GM23338 (cell line): Measurements from ENCODE around the gene FMNL1.

Experiments used
- CTCF ChIP-seq, 2 experiments: fragments of 200-600 bp in 1 of 2; sonication (generic) in 1 of 2; conservative IDR thresholded peaks; 2 replicates each; pipeline versions ENCODE4 v1.5.1 to v1.6.1; 2016 to 2017; ENCODE audit warnings: antibody characterized with exemption in 2 of 2, low read depth in 2 of 2, mild to moderate bottlenecking in 2 of 2, moderate library complexity in 1 of 2
- EZH2 ChIP-seq: fragments of 200-600 bp; sonication (generic); IDR thresholded peaks from one replicate; pipeline ENCODE4 v1.8.0; 2017; ENCODE audit warnings: antibody characterized with exemption, mild to moderate bottlenecking, low read depth; ENCODE audit not compliant: unreplicated experiment
- EZH2phosphoT487 ChIP-seq: fragments of 200-600 bp; sonication (generic); IDR thresholded peaks from one replicate; pipeline ENCODE4 v1.8.1; 2018; ENCODE audit warnings: antibody characterized with exemption; ENCODE audit not compliant: unreplicated experiment
- JUNB ChIP-seq: IDR thresholded peaks from one replicate; pipeline ENCODE4 v1.6.1; 2016; ENCODE audit warnings: antibody characterized with exemption; ENCODE audit not compliant: unreplicated experiment
- POLR2AphosphoS5 ChIP-seq: IDR thresholded peaks from 2 replicates; pipeline ENCODE4 v1.6.1; 2016; ENCODE audit warnings: antibody characterized with exemption, low read depth
- TF ChIP-seq, protein P1 (sequence below): IDR thresholded peaks from 2 replicates; pipeline ENCODE4 v1.6.1; 2016; ENCODE audit warnings: antibody characterized with exemption

DNA sequence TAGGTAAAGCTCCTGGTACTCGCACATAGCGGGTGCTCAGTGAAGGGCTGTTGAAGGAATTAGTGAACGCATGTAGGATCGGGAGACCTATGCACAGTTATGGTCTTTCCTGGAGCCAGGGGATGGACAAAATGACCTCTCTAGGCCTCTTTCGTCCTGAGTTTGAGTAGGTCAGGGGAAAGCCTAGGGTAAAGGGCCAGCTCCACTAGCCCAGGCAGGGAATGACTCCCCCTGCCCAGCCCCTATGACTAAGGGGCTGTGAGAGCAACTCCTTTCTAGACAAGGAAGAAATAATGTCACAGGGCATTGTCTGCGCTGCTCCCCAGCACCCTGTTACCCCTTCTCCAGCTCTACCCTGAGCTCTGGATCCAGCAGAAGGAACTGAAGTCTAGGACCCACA lies 24.6 kb upstream of the FMNL1 start:
- no peak for TF ChIP-seq CTCF (conservative IDR thresholded peaks at IDR 0.05; ENCODE audit: low read depth in 2 of 2)
- no peak for TF ChIP-seq EZH2
- TF ChIP-seq, protein P1, sequence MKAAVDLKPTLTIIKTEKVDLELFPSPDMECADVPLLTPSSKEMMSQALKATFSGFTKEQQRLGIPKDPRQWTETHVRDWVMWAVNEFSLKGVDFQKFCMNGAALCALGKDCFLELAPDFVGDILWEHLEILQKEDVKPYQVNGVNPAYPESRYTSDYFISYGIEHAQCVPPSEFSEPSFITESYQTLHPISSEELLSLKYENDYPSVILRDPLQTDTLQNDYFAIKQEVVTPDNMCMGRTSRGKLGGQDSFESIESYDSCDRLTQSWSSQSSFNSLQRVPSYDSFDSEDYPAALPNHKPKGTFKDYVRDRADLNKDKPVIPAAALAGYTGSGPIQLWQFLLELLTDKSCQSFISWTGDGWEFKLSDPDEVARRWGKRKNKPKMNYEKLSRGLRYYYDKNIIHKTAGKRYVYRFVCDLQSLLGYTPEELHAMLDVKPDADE: no peak
- no peak for TF ChIP-seq EZH2phosphoT487
- no peak for TF ChIP-seq JUNB
- no peak for TF ChIP-seq POLR2AphosphoS5
